SW480 (cell line): ENCODE measurements around the gene CCDC71L.
"Not testable (repeated sequence)": the region's sequence is repeated elsewhere in the genome, so short reads cannot be mapped to it uniquely, and the experiment has no call there.

Experiments
- DNase-seq: peaks from one replicate; pipeline ENCODE4 v3.0.0-alpha.2; 2016; ENCODE audit warnings: low spot score

The CCDC71L gene

GRCh38 chr7:106660862-106661720, at the start of gene CCDC71L:
Gene CCDC71L, minus strand, starts transcription at chr7:106661158. Its CDS starts 262 bp downstream, at chr7:106660896.
- peak; percentile 97 for DNase-seq

DNA sequence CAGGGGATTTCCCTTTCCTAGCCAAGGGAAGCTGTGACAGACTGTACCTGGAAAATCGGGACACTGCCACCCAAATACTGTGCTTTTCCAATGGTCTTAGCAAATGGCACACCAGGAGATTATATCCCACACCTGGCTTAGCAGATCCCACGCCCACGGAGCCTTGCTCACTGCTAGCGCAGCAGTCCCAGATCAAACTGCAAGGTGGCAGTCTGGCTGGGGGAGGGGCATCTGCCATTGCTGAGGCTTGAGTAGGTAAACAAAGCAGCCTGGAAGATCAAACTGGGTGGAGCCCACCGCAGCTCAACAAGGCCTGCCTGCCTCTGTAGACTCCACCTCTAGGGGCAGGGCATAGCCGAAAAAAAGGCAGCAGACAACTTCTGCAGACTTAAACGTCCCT, 48.6 kb upstream of the CCDC71L start:
- not testable (repeated sequence) for DNase-seq

- no peak for DNase-seq
Measured at GRCh38 chr7:106704000-106704840, 43.3 kb upstream of the CCDC71L start.

DNA sequence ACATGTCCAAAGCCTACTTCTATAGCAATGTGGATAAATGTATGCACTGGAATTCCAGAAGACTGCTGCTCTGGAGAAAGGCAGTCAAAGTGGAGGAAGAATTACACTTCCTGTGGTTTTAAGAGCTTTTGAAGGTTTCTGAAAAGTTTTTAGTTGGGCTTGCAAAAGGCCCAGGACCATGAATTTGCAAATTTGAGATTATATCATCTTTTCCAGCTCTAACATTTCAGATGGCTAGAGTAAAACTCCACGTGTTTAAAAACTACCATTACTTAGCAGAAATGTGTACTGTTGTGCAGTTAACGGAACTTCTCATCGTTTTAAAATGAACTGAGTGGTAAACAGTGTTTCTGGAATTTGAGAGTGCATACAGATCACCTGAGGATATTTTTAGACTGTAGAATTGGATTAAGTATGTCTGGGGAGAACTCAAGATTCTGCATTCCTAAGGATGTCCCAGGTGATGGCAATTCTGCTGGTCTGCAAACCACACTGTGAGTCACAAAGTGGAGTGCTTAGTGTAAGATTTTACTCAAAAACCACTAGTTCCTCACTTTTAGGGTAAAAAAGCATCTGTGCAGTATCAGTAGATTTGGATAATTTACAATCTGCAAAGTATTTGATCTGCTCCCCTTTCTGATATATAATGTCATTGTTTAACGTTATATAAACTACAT, 32.9 kb upstream of the CCDC71L start:
- no peak for DNase-seq

DNA sequence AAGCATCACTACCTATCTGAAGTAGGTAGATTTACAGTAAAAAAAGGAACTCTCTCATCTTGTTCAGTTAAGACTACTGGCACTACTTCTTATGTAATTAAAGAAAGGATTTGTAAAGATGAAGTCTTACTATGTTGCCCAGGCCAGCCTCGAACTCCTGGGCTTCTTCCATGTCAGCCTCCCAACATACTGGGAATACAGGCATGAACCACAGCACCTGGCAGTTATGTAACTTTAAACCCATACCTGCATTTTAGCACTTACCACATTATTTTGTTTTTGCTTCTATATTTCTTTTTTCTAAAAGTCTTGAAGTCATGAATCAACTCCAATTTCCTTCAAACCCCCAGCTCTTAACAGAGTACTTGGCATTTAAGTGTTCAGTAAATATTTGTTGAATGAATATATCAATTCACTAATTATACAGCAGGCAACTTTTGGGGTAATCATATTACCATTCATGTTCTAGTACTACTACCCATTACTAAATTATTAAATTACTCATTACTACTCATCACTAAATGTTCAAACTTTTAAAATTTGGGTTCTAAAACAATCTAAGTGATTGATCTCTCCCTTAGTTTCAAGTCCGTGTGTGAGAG, 31.6 kb upstream of the CCDC71L start:
- DNase-seq: no peak

DNA sequence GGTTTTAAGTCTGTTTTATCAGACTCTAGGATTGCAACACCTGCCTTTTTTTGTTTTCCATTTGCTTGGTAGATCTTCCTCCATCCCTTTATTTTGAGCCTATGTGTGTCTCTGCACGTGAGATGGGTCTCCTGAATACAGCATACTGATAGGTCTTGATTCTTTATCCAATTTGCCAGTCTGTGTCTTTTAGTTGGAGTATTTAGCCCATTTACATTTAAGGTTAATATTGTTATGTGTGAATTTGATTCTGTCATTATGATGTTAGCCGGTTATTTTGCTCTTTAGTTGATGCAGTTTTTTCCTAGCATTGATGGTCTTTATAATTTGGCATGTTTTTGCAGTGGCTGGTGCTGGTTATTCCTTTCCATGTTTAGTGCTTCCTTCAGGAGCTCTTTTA, 27.2 kb upstream of the CCDC71L start:
- DNase-seq: not testable (repeated sequence)

- DNase-seq: no peak
Measured at GRCh38 chr7:106683941-106684340, 23.0 kb upstream of the CCDC71L start.

DNA sequence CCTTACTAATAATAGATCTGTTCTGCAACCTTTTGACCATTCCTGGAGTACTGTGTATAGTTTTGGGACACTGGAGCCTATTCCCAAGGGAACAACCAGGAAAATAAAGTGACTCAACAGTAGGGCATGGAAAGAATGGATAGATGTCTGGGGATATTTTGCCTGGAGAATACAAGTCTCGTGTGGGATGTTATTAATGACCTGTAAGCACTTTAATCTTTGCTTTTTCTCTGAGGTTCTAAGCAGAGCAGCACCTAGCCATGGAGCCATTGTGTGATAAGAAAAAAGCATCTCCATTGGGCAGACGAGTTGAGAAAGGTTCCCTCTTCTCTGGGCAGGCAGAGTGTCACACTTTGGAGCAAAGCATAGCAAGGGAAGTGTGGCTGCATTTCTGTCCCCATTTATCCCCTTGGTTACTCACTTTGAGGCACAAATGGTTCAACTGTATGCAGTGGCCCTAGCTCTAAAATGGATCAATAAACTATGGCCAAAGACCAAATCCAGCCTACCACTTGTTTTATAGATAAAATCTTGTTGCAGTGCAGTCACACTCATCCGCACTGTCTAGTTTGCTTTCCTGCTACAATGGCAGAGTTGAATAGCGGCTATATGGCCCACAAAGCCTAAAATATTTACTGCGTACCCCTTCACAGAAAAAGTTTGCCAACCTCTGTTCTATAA, 21.0 kb upstream of the CCDC71L start:
- DNase-seq: peak; percentile 35

DNA sequence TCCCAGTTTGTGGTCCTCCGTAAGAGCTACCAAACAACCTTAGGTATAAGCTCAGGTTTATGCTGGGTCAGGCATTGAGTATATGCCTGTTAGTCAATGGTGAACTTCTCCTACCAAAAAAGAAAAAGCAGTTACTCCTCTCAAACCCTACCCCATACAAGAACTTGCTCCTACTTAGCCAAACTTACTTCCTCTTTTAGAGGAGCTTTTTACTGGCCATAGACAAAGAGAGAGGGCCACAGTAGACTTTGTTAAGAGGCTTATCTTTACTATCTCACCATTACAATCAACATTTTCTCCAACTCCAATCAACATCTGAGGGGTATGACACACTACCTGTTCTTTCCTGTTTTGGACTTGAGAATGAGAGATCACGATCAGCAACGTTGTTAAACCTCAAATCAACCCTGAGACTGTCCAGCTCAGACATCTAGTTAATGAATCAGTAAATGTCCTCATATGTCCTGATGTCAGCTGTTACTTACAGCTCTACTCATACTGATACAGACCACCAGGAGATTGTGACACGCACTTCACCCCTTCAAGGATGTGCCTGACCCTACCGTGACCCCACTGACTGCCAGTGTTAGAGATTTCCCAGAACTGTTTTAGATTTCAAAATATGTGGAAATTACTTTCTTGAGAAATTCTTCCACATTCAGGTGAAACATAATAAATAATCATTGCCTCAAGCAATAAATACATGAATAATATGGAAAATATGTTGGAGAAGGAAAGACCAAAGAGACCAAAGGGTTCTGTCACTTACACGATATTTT, 18.4 kb upstream of the CCDC71L start:
- no peak for DNase-seq

DNA sequence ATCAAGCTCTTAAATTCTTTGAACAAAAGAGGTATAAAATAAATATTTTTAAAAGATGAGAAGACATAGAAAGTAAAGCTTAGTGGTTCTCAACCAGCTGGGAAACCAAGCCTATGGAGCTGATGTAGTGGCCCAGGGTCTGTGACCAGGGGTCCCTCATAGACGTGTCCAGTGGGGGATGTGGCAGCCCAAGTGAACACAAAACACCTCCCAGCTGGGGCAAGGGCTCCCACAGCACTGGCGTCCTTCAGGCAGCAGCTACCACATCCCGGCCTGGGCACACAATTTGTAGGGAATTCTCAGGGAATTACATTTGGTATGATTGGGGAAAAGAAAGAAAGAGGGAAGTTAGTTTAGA, 17.8 kb upstream of the CCDC71L start:
- DNase-seq: no peak

DNA sequence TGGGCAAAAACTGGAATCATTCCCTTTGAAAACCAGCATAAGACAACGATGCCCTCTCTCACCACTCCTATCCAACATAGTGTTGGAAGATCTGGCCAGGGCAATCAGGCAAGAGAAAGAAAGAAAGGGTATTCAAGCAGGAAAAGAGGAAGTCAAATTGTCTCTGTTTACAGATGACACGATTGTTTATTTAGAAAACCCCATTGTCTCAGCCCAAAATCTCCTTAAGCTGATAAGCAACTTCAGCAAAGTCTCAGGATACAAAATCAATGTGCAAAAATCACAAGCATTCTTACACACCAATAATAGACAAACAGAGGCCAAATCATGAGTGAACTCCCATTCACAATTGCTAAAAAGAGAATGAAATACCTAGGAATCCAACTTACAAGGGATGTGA, 15.5 kb upstream of the CCDC71L start:
- DNase-seq: not testable (repeated sequence)

GRCh38 chr7:106673688-106674087, 12.7 kb upstream of the CCDC71L start:
- DNase-seq: not testable (repeated sequence)

- DNase-seq: not testable (repeated sequence)
Measured at GRCh38 chr7:106671930-106672329, 11.0 kb upstream of the CCDC71L start.

GRCh38 chr7:106671160-106671559, 10.2 kb upstream of the CCDC71L start:
- DNase-seq: no peak

DNA sequence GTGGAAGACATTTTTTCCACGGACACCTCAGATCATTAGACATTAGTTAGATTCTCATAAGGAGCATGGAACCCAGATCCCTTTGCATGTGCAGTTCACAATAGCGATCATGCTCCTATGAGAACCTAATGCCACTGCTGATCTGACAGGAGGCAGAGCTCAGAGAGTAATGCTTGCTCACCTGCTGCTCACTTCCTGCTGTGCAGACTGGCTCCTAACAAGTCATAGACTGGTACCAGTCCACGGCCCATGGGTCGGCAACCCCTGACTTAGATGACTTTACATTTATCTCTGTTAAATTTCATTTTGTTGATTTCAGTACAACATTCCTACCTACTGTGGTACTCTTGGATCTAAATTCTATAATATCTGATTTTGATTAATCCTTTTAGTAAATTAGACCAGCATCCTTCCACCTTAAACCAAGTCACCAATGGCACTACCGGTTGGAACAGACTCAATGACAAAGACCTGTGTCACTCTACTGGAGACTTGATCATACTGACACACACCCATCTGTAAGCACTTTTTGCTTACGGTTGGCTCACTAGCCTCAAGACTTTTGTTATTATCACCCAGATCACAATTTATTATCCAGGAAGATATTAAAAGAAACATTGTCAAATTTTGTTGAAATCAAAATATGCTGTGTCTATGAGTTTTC, 8.0 kb upstream of the CCDC71L start:
- no peak for DNase-seq

DNA sequence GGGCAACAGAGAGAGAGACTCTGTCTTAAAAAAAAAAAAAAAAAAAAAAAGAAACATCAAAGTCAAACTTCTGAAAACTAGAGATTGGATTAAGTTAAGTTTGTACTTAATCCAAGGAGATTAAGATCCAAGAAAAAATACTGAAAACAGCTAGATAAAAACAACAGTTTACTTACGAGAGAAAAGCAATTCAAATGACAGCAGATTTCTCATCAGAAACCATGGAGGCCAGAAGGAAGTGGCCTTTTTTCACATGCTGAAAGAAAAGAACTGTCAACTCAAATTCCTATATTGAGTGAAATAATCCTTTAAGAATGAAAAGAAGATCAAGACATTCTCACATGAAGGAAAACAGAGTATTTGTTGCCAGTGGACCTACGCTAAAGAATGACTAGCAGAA, 5.4 kb upstream of the CCDC71L start:
- DNase-seq: no peak

DNA sequence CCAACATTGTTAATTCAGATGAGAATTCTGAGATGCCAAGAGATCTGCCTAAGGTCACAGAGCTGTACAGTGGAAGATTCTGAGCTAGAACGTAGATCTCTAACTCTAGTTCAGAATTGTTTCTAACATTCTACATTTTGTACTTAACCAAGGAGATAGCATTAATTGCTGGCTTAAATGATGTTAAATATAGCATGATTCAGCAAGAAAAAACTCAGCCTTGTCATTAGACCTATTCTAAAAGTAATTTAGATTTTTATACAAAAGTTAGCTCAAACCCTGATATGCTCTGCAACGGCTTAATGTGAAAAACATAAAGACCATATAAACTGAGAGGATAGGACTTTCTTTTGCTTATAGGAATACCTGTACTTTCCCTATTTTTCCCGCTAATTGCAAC, 3.4 kb upstream of the CCDC71L start:
- no peak for DNase-seq

DNA sequence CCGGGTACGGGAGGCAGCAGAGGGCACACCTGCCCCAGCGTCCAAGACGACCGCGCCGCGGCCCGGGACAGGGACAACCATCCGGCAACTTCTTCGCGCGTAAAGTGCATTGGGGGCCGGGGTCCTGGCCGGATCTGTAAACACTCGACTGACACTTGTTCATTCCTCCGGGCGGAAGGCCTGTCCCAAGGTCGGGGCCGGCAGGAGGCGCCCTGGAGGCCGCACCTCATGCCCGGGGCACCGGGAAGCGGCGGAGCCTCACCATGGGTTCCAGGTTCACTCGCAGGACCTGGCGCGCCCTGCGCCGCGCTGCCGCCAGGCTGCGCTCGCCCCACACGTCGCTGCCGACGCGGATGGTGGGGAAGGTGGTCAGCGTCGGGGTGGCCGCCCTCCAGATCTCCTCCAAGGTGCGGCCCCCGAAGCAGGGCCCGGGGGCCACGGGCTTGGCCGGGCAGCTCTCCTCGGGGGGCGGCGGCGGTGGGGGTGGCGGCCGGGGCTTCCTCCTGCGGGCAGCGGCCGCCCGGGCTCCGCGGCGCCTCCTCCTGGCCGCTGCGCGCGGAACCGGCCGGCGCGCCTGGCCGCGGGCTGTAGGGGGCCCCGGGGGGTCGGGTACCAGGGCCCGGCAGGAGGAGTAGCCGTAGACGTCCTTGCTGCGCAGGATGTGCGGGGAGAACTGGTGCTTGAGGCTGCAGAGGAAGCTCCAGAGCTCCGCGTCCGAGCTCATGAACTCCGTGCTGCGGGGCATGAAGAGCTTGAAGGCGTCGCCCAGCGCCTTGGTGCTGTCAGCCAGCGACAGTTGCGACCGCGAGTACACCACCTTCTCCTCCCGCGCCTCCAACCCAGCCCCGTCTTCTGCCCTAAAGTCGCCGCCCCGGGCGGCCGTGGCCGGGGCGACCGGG, 746 bp downstream of the CCDC71L start:
- peak; percentile 87 for DNase-seq
